Smooth muscle cell (in vitro differentiated cells): ENCODE data around the gene LRCH3. TPM values are rescaled to one million over a fixed set of nuclear protein-coding genes. Genes with fewer than 3 reads are reported as not detected.

Experiments
- DNase-seq: peaks from one replicate; lab custom pipeline; 2025; ENCODE audit not compliant: unreplicated experiment; lab: John Stamatoyannopoulos, UW
- H2AFZ ChIP-seq: fragments of 200-600 bp; sonication (generic); 2 replicates; pipeline ENCODE4 v1.6.0; 2016; ENCODE audit warnings: antibody characterized with exemption, low read depth, mild to moderate bottlenecking
- H3F3A ChIP-seq: fragments of 200-600 bp; sonication (generic); 2 replicates; pipeline ENCODE4 v1.6.0; 2017; ENCODE audit warnings: antibody characterized with exemption, low read depth
- H3K27ac ChIP-seq: fragments of 200-600 bp; sonication (generic); 2 replicates; pipeline ENCODE4 v1.5.1; 2016; ENCODE audit warnings: low read depth, mild to moderate bottlenecking
- H3K27me3 ChIP-seq: fragments of 200-600 bp; sonication (generic); 2 replicates; pipeline ENCODE4 v1.6.1; 2016; ENCODE audit warnings: low read depth, mild to moderate bottlenecking
- H3K36me3 ChIP-seq: fragments of 200-600 bp; sonication (generic); 2 replicates; pipeline ENCODE4 v1.5.1; 2016; ENCODE audit warnings: low read depth
- H3K4me1 ChIP-seq: fragments of 200-600 bp; sonication (generic); 2 replicates; pipeline ENCODE4 v1.5.1; 2016; ENCODE audit warnings: low read depth
- H3K4me2 ChIP-seq: fragments of 200-600 bp; sonication (generic); 2 replicates; pipeline ENCODE4 v1.6.0; 2016; ENCODE audit warnings: mild to moderate bottlenecking
- H3K4me3 ChIP-seq: fragments of 200-600 bp; sonication (generic); 2 replicates; pipeline ENCODE4 v1.5.1; 2016; ENCODE audit warnings: mild to moderate bottlenecking
- H3K79me2 ChIP-seq: fragments of 200-600 bp; sonication (generic); 2 replicates; pipeline ENCODE4 v1.6.0; 2016; ENCODE audit warnings: low read depth, mild to moderate bottlenecking
- H3K9ac ChIP-seq: fragments of 200-600 bp; sonication (generic); 2 replicates; pipeline ENCODE4 v1.6.0; 2016; ENCODE audit warnings: low read depth
- H3K9me3 ChIP-seq: fragments of 200-600 bp; sonication (generic); replicated peaks from 2 replicates; pipeline ENCODE4 v1.5.1; 2016; ENCODE audit warnings: low read depth
- H4K20me1 ChIP-seq: fragments of 200-600 bp; sonication (generic); 2 replicates; pipeline ENCODE4 v1.6.0; 2016; ENCODE audit warnings: low read depth
- CTCF ChIP-seq: fragments of 200-600 bp; sonication (generic); IDR thresholded peaks from 2 replicates; pipeline ENCODE4 v1.5.1; 2017; ENCODE audit warnings: borderline replicate concordance, mild to moderate bottlenecking, antibody characterized with exemption; ENCODE audit not compliant: insufficient read depth, poor library complexity, severe bottlenecking
- WGBS: methylation state at CpG from one replicate; pipeline ENCODE4 v1.1.7; 2016; ENCODE audit warnings: low lambda C conversion rate; 5-methylcytosine and 5-hydroxymethylcytosine counted together
- polyA plus RNA-seq: library from polyadenylated mRNA; unstranded; fragments of >200 nt; fragmentation: Nextera tagmentation; extraction: Ambion mirVana; gene quantifications from 2 replicates; pipeline ENCODE4 v1.2.1, GENCODE V29; 2016
- total RNA-seq: library from RNA; depleted of rRNA; stranded (reverse); fragments of >200 nt; gene quantifications from 2 replicates; pipeline ENCODE4 v1.2.3, GENCODE V29; 2014

Gene LRCH3
- total and polyA plus RNA-seq, 2 experiments from 2014 or later, result 15.6 to 31.7 TPM

GRCh38 chr3:197837282-197837681 lies 46.2 kb downstream of the LRCH3 start:
- H2AFZ ChIP-seq, result no peak overlapping the region
- no peaks in the 10 kb centered on the region for H3K79me2 ChIP-seq
- H3K9ac ChIP-seq, result no peak overlapping the region
- H3K9me3 ChIP-seq, result no peaks in the 10 kb centered on the region
- H3K27ac ChIP-seq, result no peak overlapping the region
- no peak overlapping the region for H3K4me2 ChIP-seq
- no peak overlapping the region for H3K4me3 ChIP-seq
- 99% methylated on average over 2 of the region's 2 CpGs for WGBS
- H4K20me1 ChIP-seq, result peaks cover 2% of the 10 kb centered on the region
- no peak for TF ChIP-seq CTCF
- H3K36me3 ChIP-seq, result peaks cover 16% of the 10 kb centered on the region
- no peaks in the 10 kb centered on the region for H3K27me3 ChIP-seq
- no peaks in the 10 kb centered on the region for H3F3A ChIP-seq
- DNase-seq, result no peak
- H3K4me1 ChIP-seq, result no peaks in the 10 kb centered on the region

GRCh38 chr3:197841789-197842188 lies 50.7 kb downstream of the LRCH3 start:
- WGBS, result 96% methylated on average over 5 of the region's 5 CpGs
- DNase-seq, result no peak
- TF ChIP-seq CTCF, result no peak

GRCh38 chr3:197846491-197846890 lies 55.4 kb downstream of the LRCH3 start:
- Histone ChIP-seq H2AFZ (no peak overlapping the region), H3F3A (no peaks in the 10 kb centered on the region), H3K79me2 (no peaks in the 10 kb centered on the region), H3K4me3 (no peak overlapping the region), H4K20me1 (peaks cover 12% of the 10 kb centered on the region), H3K36me3 (peaks cover 7% of the 10 kb centered on the region), H3K27ac (no peak overlapping the region), H3K27me3 (no peaks in the 10 kb centered on the region), H3K9ac (no peak overlapping the region), H3K9me3 (no peaks in the 10 kb centered on the region), H3K4me1 (no peaks in the 10 kb centered on the region), H3K4me2 (no peak overlapping the region)
- DNase-seq, result no peak
- 66% methylated on average over 3 of the region's 3 CpGs for WGBS
- TF ChIP-seq CTCF, result no peak

More at GRCh38 chr3:197841789-197842188, 50.7 kb downstream of the LRCH3 start:
- no peaks in the 10 kb centered on the region for H3F3A ChIP-seq
- peaks cover 14% of the 10 kb centered on the region for H3K36me3 ChIP-seq
- H3K4me3 ChIP-seq, result no peak overlapping the region
- H3K4me1 ChIP-seq, result no peaks in the 10 kb centered on the region
- no peak overlapping the region for H3K4me2 ChIP-seq
- H2AFZ ChIP-seq, result no peak overlapping the region
- H3K79me2 ChIP-seq, result no peaks in the 10 kb centered on the region
- H3K9me3 ChIP-seq, result no peaks in the 10 kb centered on the region
- peaks cover 6% of the 10 kb centered on the region for H4K20me1 ChIP-seq
- no peak overlapping the region for H3K27ac ChIP-seq
- no peaks in the 10 kb centered on the region for H3K27me3 ChIP-seq
- H3K9ac ChIP-seq, result no peak overlapping the region

- H3K9ac ChIP-seq, result no peak overlapping the region
- H2AFZ ChIP-seq, result no peak overlapping the region
- H3K27me3 ChIP-seq, result no peaks in the 10 kb centered on the region
- WGBS, result 31% methylated on average over 8 of the region's 8 CpGs
- H3K27ac ChIP-seq, result no peak overlapping the region
- peaks cover 17% of the 10 kb centered on the region for H3K36me3 ChIP-seq
- H3K79me2 ChIP-seq, result no peaks in the 10 kb centered on the region
- no peaks in the 10 kb centered on the region for H3F3A ChIP-seq
- TF ChIP-seq CTCF, result no peak
- DNase-seq, result no peak
- no peak overlapping the region for H3K4me2 ChIP-seq
- H3K9me3 ChIP-seq, result no peaks in the 10 kb centered on the region
- peaks cover 6% of the 10 kb centered on the region for H4K20me1 ChIP-seq
- no peak overlapping the region for H3K4me3 ChIP-seq
- no peaks in the 10 kb centered on the region for H3K4me1 ChIP-seq
These were observed 56.9 kb downstream of the LRCH3 start for GRCh38 chr3:197847866-197848401.
